Measurements from ENCODE around the gene ZNF263. TPM values are rescaled to one million over a fixed set of nuclear protein-coding genes. Genes with fewer than 3 reads are reported as not detected.
A peak's percentile ranks its signal among the peaks of the same experiment; 100 is the strongest.

The ZNF263 gene
- total RNA-seq, 1 experiment from 2014 or later, result 31.4 TPM

- TF ChIP-seq CBX3 (IDR thresholded peaks at IDR 0.05; ENCODE audit: low read depth) (peak; percentile 68), ZFX (IDR thresholded peaks at IDR 0.05) (peak; percentile 17; the same call in 1 of the 2 replicates), EZH2phosphoT487 (IDR thresholded peaks at IDR 0.05; ENCODE audit: borderline replicate concordance) (no peak), SRF (IDR thresholded peaks at IDR 0.05; ENCODE audit: low read depth) (no peak)
Observed at GRCh38 chr16:3264137-3265036, 18.9 kb upstream of the ZNF263 start (continued).

GRCh38 chr16:3266873-3267537 is 16.3 kb upstream of the ZNF263 start:
- Histone ChIP-seq H3K9ac (ENCODE audit: low read length) (no peak overlapping the region), H3K27ac (ENCODE audit: low read depth, low read length) (no peak overlapping the region), H3K27me3 (ENCODE audit: insufficient read depth, low read length) (no peaks in the 10 kb centered on the region), H3K4me3 (replicated peaks in 1 of 2; ENCODE audit: low read depth in 1 of 2, low read length in 2 of 2) (no peak overlapping the region), H3K4me2 (ENCODE audit: low read length) (no peak overlapping the region), H3K36me3 (ENCODE audit: control insufficient read depth in 1 of 2, insufficient read depth in 2 of 2, low read length in 2 of 2) (no peaks in the 10 kb centered on the region), H2AFZ (ENCODE audit: low read depth, low read length, poor library complexity, severe bottlenecking) (no peak overlapping the region), H3K9me2 (ENCODE audit: insufficient read depth) (no peaks in the 10 kb centered on the region), H4K20me1 (ENCODE audit: insufficient read depth) (no peaks in the 10 kb centered on the region), H3K9me3 (ENCODE audit: control insufficient read depth in 1 of 2, insufficient read depth in 1 of 2, low read depth in 1 of 2, low read length in 2 of 2) (no peaks in the 10 kb centered on the region; a peak in 1 of 4 replicates), H3K79me2 (ENCODE audit: insufficient read depth, low read length) (no peaks in the 10 kb centered on the region), H3K4me1 (ENCODE audit: control insufficient read depth in 1 of 2, insufficient read depth in 2 of 2, low read length in 2 of 2) (peaks cover 14 to 28% of the 10 kb centered on the region in 2 experiments)
- DNase-seq (ENCODE audit: low read depth, low spot score) (peak; percentile 29), ATAC-seq (no peak)
- intact Hi-C loops (cut with micrococcal nuclease), result loop anchor here (10.0 kb wide), 1 partner anchor 178 kb away; the partner anchor contains the start of genes NAA60 and ZNF597
- ChIA-PET CTCF (interaction anchor here (0.7 to 1.9 kb wide), 6 partner anchors 10 to 245 kb away, joined by 3 to 15 read pairs (median 4); partner anchors contain the start of genes NAA60, ZNF174, ZNF263 and ZSCAN32), POLR2A (interaction anchor here (0.6 to 1.7 kb wide), 3 partner anchors 9 to 150 kb away, joined by 3 to 7 read pairs (median 4); partner anchors contain the start of gene ZNF263), RAD21 (ENCODE audit: low non-redundant PET in 1 of 2, low total read pairs in 2 of 2, uncharacterized antibody in 2 of 2, unreplicated experiment in 2 of 2) (interaction anchor here in 1 of 2 experiments (0.6 to 0.7 kb wide), 2 partner anchors 177 to 248 kb away, joined by 3 read pairs; no protein-coding TSS in a partner anchor)
- no TSS peak for BruUV-seq (replicated peaks)
- TF ChIP-seq SP1 (IDR thresholded peaks at IDR 0.05; ENCODE audit: low read depth), result no peak
- TF ChIP-seq CEBPB (IDR thresholded peaks at IDR 0.05; ENCODE audit: low read depth), result no peak
- peak; percentile 54; the same call in 1 of the 2 replicates for TF ChIP-seq RAD21 (IDR thresholded peaks at IDR 0.05; ENCODE audit: low read depth)
- TF ChIP-seq REST (IDR thresholded peaks at IDR 0.05; ENCODE audit: low read depth), result no peak
- TF ChIP-seq POLR2A (IDR thresholded peaks at IDR 0.05; ENCODE audit: borderline replicate concordance, extremely low read depth, insufficient read depth, insufficient read length), result no peak
- no peak for TF ChIP-seq TCF7L2 (IDR thresholded peaks at IDR 0.05; ENCODE audit: borderline replicate concordance, extremely low read depth, insufficient read depth, insufficient read length)
- peak; percentile 26 to 73 (median 72); a peak in 5 of 6 replicates for TF ChIP-seq CTCF (IDR thresholded peaks at IDR 0.05 in 2 of 3, conservative IDR thresholded peaks at IDR 0.05 in 1 of 3; ENCODE audit: borderline replicate concordance in 1 of 3, insufficient read depth in 1 of 3, low read depth in 2 of 3, low read length in 2 of 3)
- no peak for TF ChIP-seq EZH2 (IDR thresholded peaks at IDR 0.05)
- no peak for TF ChIP-seq EZH2phosphoT487 (IDR thresholded peaks at IDR 0.05; ENCODE audit: borderline replicate concordance)
- TF ChIP-seq FOSL1 (IDR thresholded peaks at IDR 0.05; ENCODE audit: low read depth), result no peak
- no peak for TF ChIP-seq YY1 (IDR thresholded peaks at IDR 0.05; ENCODE audit: extremely low read depth, insufficient replicate concordance, low read depth, low read length)
- no peak for TF ChIP-seq ZNF274 (IDR thresholded peaks at IDR 0.05; ENCODE audit: low read depth, low read length)
- no peak for TF ChIP-seq ATF3 (IDR thresholded peaks at IDR 0.05)
- no peak for TF ChIP-seq EGR1 (IDR thresholded peaks at IDR 0.05; ENCODE audit: low read depth)
- TF ChIP-seq CBX3 (IDR thresholded peaks at IDR 0.05; ENCODE audit: low read depth), result 0 out of 2 replicates have a peak, but pooled peaks have one; percentile 33
